ENCODE results near the gene GANAB. TPM values are rescaled to one million over a fixed set of nuclear protein-coding genes. Genes with fewer than 3 reads are reported as not detected.

The GANAB gene
- total and polyA plus RNA-seq, 2 of the 13 experiments (the other 11 are each of a cell fraction or from before 2014, with no cell fraction given): 99.5 to 234 TPM

GRCh38 chr11:62601122-62601371, 45.4 kb downstream of the GANAB start (continued):
- TF ChIP-seq REST (IDR thresholded peaks at IDR 0.05; ENCODE audit: borderline replicate concordance in 1 of 2, low read depth in 1 of 2, low read length in 2 of 2): no peak
- peak; percentile 90 for TF ChIP-seq MAX (IDR thresholded peaks at IDR 0.05)
- peak; percentile 27; the same call in 1 of the 2 replicates for TF ChIP-seq GMEB1 (CRISPR knock-in tag; IDR thresholded peaks at IDR 0.05; ENCODE audit: borderline replicate concordance)
- no peak for TF ChIP-seq ZNF746 (CRISPR knock-in tag; IDR thresholded peaks at IDR 0.05)
- TF ChIP-seq TARDBP (CRISPR knock-in tag; IDR thresholded peaks at IDR 0.05): no peak
- TF ChIP-seq CSRNP1 (CRISPR knock-in tag; IDR thresholded peaks at IDR 0.05): no peak
- no peak for TF ChIP-seq SMYD3 (CRISPR knock-in tag; IDR thresholded peaks at IDR 0.05)
- no peak for TF ChIP-seq HBP1 (CRISPR knock-in tag; IDR thresholded peaks at IDR 0.05; ENCODE audit: low read depth)
- TF ChIP-seq ZKSCAN8 (CRISPR knock-in tag; IDR thresholded peaks at IDR 0.05; ENCODE audit: borderline replicate concordance): no peak
- TF ChIP-seq PHF8 (CRISPR knock-in tag; IDR thresholded peaks at IDR 0.05): no peak
- peak; percentile 88 for TF ChIP-seq ZNF777 (CRISPR knock-in tag; IDR thresholded peaks at IDR 0.05)
- no peak for TF ChIP-seq MAFK (conservative IDR thresholded peaks at IDR 0.05 in 1 of 2, IDR thresholded peaks at IDR 0.05 in 1 of 2; ENCODE audit: low read length in 2 of 2)
- TF ChIP-seq REL (CRISPR knock-in tag; conservative IDR thresholded peaks at IDR 0.05): peak; percentile 87; the same call in 1 of the 2 replicates
- no peak for TF ChIP-seq ZNF282 (IDR thresholded peaks at IDR 0.05; ENCODE audit: partially characterized antibody)
- TF ChIP-seq ZUFSP (CRISPR knock-in tag; IDR thresholded peaks at IDR 0.05; ENCODE audit: borderline replicate concordance): no peak
- no peak for TF ChIP-seq PCBP1 (IDR thresholded peaks at IDR 0.05; ENCODE audit: borderline replicate concordance, low read depth, low read length)
- no peak for TF ChIP-seq GLI4 (CRISPR knock-in tag; IDR thresholded peaks at IDR 0.05; ENCODE audit: borderline replicate concordance)
- TF ChIP-seq SAFB2 (CRISPR knock-in tag; IDR thresholded peaks at IDR 0.05; ENCODE audit: borderline replicate concordance, low read depth): no peak
- TF ChIP-seq ZMYM3 (CRISPR knock-in tag; IDR thresholded peaks at IDR 0.05): no peak
- no peak for TF ChIP-seq HNRNPK (IDR thresholded peaks at IDR 0.05; ENCODE audit: low read depth, low read length, poor library complexity, severe bottlenecking)
